ENCODE data around the gene TC2N. TPM values are rescaled to one million over a fixed set of nuclear protein-coding genes. Genes with fewer than 3 reads are reported as not detected.
A peak's percentile ranks its signal among the peaks of the same experiment; 100 is the strongest.

TC2N gene
- total RNA-seq, 1 donor from 2014 or later: 46.1 TPM

DNA sequence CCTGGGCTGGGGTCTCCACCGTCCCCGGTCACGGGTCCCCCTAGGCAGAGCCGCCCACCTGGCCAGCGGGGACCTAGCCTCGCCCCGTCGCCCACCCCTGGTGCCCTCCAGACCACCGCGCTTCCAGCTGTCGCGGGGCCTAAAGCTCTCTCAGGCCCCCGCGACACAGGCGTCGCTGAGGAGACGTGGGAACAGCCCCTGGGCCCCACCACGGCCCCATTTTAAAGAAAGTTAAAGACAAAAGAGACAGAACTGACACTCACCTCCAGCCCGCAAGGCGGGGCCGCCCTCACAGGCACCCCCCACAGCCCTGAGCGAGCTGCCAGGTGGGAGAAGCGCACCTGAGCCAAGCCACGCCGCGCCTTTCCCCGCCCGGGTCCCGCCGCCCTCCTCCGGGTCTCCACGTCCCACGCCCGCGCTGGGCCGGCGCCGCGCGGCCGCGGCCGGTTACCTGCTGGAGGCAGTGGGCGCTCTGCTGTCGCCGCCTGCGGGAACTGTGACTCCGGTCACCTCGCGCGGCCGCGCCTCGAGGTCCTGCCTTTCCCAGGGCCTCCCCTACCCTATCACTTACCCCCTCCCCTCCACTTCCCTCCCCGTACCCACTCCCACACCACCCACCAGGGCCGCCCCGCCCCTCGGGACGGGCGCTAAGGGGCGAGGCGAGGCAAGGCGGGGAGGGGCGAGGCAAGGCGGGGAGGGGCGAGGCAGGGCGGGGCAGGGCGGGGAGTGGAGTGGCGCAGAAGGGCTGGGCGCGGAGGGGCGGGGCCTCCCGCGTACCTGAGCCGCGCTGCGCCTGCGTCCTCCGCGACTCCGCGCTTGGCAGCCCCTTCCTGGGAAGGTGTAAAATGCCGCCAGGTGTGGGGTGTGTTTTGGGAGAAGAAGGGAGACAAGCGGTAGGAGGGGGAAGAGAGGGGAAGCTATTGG is 31.2 kb downstream of the TC2N start:
- no peak for FAIRE-seq
- peak; percentile 76 for DNase-seq (ENCODE audit: low read depth)
- Histone ChIP-seq H3K36me3 (ENCODE audit: control insufficient read depth, insufficient read depth, low read length) (no peaks in the 10 kb centered on the region), H3K27me3 (ENCODE audit: control insufficient read depth, insufficient read depth, low read length) (no peaks in the 10 kb centered on the region), H3K4me3 (ENCODE audit: low read depth, low read length) (peak overlapping the region; percentile 80)
- TF ChIP-seq, protein P1, sequence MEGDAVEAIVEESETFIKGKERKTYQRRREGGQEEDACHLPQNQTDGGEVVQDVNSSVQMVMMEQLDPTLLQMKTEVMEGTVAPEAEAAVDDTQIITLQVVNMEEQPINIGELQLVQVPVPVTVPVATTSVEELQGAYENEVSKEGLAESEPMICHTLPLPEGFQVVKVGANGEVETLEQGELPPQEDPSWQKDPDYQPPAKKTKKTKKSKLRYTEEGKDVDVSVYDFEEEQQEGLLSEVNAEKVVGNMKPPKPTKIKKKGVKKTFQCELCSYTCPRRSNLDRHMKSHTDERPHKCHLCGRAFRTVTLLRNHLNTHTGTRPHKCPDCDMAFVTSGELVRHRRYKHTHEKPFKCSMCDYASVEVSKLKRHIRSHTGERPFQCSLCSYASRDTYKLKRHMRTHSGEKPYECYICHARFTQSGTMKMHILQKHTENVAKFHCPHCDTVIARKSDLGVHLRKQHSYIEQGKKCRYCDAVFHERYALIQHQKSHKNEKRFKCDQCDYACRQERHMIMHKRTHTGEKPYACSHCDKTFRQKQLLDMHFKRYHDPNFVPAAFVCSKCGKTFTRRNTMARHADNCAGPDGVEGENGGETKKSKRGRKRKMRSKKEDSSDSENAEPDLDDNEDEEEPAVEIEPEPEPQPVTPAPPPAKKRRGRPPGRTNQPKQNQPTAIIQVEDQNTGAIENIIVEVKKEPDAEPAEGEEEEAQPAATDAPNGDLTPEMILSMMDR (IDR thresholded peaks at IDR 0.05; ENCODE audit: insufficient read depth, low read length, severe bottlenecking): peak; percentile 9

DNA sequence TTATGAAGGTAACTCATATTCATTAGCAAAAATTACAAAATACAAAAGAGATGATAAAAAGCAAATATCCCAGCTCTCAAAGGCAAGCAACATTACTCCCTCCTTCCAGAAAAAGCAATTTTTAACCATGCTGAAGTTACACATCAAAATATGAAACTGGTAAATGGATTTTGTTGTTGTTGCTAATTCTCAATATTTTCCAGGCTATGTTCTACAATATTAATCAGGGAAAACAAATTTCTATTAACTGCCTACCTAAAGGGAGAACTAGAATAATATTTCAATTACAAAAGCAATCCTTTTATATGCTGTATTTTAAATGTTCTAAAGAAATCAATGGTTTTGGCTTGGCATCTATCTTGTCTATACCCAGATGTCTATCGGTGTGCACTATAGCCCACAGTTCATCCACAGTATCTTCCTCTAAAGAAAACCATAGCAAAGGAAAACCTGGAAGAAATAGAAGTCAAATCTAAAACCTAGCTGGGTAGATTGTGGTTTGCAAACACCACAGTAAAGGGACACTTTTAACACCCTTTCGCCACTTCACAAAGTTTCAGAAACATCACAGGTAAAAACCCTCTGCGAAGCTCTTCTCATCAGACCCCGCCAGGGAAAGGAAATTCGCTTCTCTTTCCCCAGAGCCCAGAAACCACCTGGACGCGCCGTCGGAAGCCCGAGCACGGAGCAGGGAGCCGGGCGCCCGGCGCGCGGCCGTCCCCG is 32.0 kb downstream of the TC2N start:
- Histone ChIP-seq H3K4me3 (ENCODE audit: low read depth, low read length) (peak overlapping the region; percentile 80), H3K27me3 (ENCODE audit: control insufficient read depth, insufficient read depth, low read length) (no peaks in the 10 kb centered on the region), H3K36me3 (ENCODE audit: control insufficient read depth, insufficient read depth, low read length) (no peaks in the 10 kb centered on the region)
- TF ChIP-seq, protein P1 (IDR thresholded peaks at IDR 0.05; ENCODE audit: insufficient read depth, low read length, severe bottlenecking): no peak
- no peak for FAIRE-seq
- no peak for DNase-seq (ENCODE audit: low read depth)

DNA sequence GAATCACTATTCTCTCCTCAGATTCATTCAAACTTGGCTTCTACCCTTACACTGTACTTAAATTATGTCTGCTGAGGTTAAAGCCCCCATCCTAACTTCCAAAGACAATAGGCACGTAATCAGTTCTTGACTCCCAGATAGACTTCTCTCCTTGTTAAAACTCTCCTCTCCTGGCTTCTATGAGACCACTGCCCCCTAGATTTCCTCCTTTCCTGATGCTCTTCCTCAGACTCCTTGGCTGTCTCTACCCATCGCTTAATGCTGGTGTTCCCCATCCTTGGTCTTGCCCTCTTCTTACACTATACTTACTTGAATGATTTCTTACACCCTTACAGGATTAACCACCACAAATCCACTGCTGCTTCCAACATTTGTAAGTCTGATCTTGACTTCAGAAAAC is 32.8 kb downstream of the TC2N start:
- TF ChIP-seq, protein P1 (IDR thresholded peaks at IDR 0.05; ENCODE audit: insufficient read depth, low read length, severe bottlenecking): no peak
- DNase-seq (ENCODE audit: low read depth) (no peak), FAIRE-seq (no peak)
- Histone ChIP-seq H3K36me3 (ENCODE audit: control insufficient read depth, insufficient read depth, low read length) (no peaks in the 10 kb centered on the region), H3K4me3 (ENCODE audit: low read depth, low read length) (no peak overlapping the region), H3K27me3 (ENCODE audit: control insufficient read depth, insufficient read depth, low read length) (no peaks in the 10 kb centered on the region)

DNA sequence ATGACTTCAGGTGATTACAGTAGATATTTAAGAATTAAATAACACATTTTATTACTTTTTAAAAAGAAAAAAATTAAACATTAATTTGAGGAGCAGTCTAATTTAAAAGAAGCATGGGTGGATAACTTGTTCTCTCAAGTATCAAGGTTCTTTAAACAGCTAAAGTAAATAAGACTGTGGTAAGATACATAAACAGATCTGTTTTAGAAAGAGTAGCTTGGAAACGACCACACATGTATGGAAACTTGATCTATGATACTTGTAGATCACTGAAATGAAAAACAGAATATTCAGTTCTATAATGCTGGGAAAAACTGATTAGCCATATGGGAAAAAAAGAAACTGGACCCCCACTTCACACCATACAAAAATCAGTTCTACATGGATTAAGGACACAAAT is 36.0 kb downstream of the TC2N start:
- DNase-seq (ENCODE audit: low read depth) (no peak), FAIRE-seq (no peak)
- H3K4me3 ChIP-seq (ENCODE audit: low read depth, low read length): no peak overlapping the region
- TF ChIP-seq, protein P1 (IDR thresholded peaks at IDR 0.05; ENCODE audit: insufficient read depth, low read length, severe bottlenecking): no peak
- no peaks in the 10 kb centered on the region for H3K36me3 ChIP-seq (ENCODE audit: control insufficient read depth, insufficient read depth, low read length)
- no peaks in the 10 kb centered on the region for H3K27me3 ChIP-seq (ENCODE audit: control insufficient read depth, insufficient read depth, low read length)

DNA sequence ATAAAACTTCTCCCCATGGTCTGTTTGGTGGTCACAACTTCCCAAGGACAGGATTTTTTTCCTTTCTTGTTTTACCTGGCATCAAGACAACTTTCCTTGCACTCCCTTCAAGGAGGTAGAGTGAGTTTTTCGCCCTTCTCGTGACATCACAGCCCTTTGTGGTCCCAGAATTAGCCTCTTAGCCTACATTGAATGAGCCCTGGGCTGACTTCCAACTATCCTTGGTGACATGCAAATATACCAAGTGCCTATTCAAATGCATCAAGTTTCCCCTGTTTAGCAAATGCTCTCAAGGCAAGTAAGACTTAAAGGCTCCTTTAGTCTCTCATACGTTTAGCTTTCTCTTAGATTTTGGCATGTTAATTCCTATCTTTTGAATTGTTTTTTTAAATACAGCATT is 36.6 kb downstream of the TC2N start:
- FAIRE-seq (no peak), DNase-seq (ENCODE audit: low read depth) (peak; percentile 26)
- no peaks in the 10 kb centered on the region for H3K27me3 ChIP-seq (ENCODE audit: control insufficient read depth, insufficient read depth, low read length)
- no peaks in the 10 kb centered on the region for H3K36me3 ChIP-seq (ENCODE audit: control insufficient read depth, insufficient read depth, low read length)
- TF ChIP-seq, protein P1 (IDR thresholded peaks at IDR 0.05; ENCODE audit: insufficient read depth, low read length, severe bottlenecking): no peak
- no peak overlapping the region for H3K4me3 ChIP-seq (ENCODE audit: low read depth, low read length)
